HG03442 (cell line): ENCODE data around the gene HVCN1.
A peak's percentile ranks its signal among the peaks of the same experiment; 100 is the strongest.
"Not testable (repeated sequence)": the region's sequence is repeated elsewhere in the genome, so short reads cannot be mapped to it uniquely, and the experiment has no call there.

ENCODE experiments used
- ATAC-seq: cut with Tn5 transposase; IDR thresholded peaks from one replicate; pipeline ENCODE4 v1.9.1; 2021; ENCODE audit warnings: mild to moderate bottlenecking, moderate library complexity; ENCODE audit not compliant: unreplicated experiment

Gene HVCN1

GRCh38 chr12:110688446-110689280 lies at the start of gene HVCN1:
Gene HVCN1, minus strand, starts transcription at chr12:110689115. Its CDS starts 5,870 bp downstream, at chr12:110683245.
- peak; percentile 25 for ATAC-seq

DNA sequence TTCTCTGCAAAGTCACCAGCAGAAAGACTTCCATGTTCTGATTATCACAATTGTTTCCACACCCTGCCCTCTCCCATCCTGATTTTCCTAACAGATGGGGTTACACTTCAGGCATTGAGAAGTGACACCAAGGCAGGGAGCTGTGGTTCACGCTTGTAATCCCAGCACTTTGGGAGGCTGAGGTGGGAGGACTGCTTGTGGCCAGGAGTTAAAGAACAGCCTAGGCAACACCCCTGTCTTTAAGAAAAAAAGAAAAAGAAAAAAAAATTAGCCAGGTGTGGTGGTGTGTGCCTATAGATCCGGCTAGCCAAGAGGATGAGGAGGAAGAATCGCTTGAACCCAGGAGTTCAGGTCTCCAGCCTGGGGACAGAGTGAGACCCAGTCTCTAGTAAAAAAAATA lies 48.6 kb upstream of the HVCN1 start:
- ATAC-seq, result no peak

DNA sequence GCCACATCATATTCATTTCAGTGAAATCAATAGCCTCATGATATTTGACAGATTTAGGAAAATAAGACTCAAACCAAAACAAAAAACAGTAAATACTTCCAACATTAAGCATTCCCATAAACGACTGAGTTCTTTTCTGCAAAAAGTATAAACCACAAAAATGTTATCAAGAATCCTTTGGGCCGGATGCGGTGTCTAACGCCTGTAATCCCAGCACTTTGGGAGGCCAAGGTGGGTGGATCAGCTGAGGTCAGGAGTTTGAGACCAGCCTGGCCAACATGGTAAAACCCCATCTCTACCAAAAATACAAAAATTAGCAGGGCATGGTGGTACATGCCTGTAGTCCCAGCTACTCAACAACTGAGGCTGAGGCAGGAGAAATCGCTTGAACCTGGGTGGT lies 48.1 kb upstream of the HVCN1 start:
- ATAC-seq, result not testable (repeated sequence)

- ATAC-seq, result no peak
These were observed 45.0 kb upstream of the HVCN1 start for GRCh38 chr12:110733900-110734299.

DNA sequence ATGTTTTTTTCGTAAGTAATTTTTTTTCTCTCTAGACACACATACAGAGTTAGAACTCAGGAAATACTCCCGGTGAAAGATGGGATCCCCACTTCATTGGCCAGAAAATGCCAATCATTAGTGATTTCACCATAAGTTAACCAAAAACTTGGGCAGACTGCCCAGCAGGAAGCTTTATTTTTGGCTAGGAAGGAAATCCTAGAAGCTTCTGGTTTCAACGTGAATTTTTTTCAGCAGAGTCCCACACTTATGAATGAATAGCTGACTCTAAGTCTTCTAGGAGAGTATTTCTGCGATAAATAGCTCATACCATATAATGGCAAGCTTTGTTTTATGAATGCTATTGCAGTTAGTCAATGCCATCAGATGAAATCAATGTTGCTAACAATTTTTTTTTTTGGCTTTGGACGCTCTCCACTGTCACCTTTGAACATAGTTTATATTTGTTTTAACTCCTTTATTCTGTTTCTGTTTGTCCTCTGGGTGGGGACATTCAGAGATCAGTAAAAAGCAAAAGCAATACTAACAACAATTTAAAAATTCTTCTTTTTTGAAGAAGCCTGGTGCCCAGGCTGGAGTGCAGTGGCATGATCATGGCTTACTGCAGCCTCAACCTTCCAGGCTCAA lies 44.3 kb upstream of the HVCN1 start:
- no peak for ATAC-seq

- no peak for ATAC-seq
These were observed 43.7 kb upstream of the HVCN1 start for GRCh38 chr12:110732572-110732971.

DNA sequence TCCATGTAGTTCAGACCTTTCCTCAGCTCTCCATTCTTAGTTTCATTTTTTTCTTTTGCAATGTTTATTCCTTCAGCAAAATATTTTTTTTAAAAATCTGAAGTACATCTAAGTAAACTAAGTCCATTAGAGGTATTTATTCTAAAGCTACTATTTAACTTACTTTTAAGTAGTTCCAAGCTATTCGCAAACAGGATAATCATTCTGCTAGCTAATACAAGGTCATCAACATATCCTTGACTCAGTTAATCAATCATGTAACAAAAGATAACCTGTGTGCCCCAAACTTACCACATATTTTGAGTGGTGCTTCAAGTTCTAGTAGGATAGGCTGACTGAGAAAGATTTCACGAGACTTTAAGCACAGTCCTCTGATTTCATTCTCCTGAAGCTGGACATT lies 42.6 kb upstream of the HVCN1 start:
- no peak for ATAC-seq

- ATAC-seq, result no peak
These were observed 39.7 kb upstream of the HVCN1 start for GRCh38 chr12:110728628-110729027.

- no peak for ATAC-seq
These were observed 37.9 kb upstream of the HVCN1 start for GRCh38 chr12:110726708-110727369.

DNA sequence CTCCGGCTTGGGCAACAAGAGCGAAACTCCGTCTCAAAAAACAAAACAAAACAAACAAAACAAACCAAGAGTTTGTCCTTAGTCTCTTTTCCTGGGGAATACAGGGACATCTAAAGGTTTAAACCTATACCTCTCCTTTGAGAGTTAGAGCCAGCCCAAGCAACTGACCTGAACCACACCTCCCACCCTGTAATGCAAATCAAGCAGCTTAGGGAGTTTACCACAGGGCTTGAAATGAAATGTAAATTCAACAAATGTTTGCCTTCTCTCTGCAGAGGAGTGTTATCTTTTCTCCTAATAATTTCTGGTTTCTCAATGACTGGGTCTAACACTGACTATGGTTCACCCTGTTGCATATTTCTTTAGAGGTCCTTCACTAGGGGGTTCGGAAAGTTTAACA lies 37.1 kb upstream of the HVCN1 start:
- ATAC-seq, result no peak

- ATAC-seq, result no peak
These were observed 36.4 kb upstream of the HVCN1 start for GRCh38 chr12:110725267-110725666.

DNA sequence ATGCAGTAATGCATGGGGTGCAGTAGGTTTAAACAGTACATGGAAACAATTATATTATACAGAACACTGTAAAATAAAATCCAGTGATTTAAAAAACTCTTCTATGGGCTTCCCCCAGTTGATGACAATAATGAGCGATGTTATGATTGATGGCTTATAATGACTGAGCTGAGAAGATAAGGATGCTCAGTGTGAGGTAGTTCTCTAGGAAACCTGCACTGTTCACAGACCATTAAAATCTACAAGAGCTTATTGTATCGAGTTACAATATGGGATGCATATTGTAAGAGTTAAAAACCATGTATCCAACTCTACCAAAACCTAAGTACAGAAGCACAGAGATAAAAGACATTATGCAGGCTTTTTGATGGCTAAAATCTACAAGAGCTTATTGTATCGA lies 34.0 kb upstream of the HVCN1 start:
- ATAC-seq, result not testable (repeated sequence)

DNA sequence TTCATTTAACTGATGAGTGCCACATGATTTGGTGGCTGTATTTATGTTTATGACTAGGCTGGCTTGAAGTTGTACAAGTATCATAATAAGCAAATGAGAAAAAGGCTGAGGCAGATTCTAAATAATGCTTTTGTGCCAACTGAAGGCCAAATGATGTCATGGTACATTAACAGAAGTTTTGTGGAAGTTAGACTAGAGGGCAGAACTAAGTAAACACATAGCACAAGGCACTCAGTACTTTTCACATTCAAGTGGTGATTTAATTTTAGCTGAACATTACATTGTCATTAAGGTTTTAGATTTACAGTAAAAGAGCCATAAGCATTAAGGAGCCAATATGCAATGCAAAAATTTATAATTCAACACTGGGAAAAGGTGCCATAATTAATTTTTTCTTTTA lies 32.7 kb upstream of the HVCN1 start:
- ATAC-seq, result no peak

DNA sequence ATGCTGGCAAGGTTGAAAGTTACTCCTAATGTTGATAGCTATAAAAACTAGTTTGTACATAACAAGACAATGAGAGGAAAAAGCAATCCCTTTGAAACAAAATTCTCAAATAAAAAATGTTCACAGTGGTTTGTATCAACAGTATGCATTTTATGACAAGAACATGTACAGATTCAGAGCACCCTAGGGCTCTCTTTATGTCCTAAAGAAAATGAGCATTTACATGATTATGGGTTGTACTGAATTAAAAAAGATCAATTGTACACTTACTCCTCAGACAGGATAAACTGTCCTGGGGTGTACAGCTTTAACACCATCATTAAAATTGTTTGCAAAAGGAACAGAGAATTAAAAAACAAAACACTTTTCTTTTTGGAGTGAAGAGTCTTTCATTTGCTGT lies 31.6 kb upstream of the HVCN1 start:
- ATAC-seq, result no peak

- no peak for ATAC-seq
These were observed 29.4 kb upstream of the HVCN1 start for GRCh38 chr12:110718222-110718908.

DNA sequence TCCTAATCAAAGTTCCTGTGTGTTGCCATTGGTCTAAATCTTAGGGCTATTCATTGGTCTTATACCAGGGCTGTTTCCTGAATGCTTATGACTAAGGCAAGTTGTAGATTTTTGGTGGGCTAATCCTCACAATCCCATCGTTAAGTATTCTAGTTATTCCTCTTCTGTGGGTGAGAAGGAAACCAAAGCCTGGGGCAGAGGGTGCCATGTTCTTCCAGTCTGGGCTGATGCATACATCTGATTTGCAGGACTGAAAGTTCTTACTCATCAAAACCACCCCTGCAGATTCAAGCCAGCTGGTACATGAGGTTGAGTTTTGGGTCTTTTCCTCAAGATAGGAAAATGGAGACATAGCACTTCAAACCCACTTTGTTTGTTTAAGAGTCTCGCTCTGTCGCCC lies 28.1 kb upstream of the HVCN1 start:
- ATAC-seq, result no peak

- ATAC-seq, result no peak
These were observed 20.0 kb upstream of the HVCN1 start for GRCh38 chr12:110708917-110709316.

DNA sequence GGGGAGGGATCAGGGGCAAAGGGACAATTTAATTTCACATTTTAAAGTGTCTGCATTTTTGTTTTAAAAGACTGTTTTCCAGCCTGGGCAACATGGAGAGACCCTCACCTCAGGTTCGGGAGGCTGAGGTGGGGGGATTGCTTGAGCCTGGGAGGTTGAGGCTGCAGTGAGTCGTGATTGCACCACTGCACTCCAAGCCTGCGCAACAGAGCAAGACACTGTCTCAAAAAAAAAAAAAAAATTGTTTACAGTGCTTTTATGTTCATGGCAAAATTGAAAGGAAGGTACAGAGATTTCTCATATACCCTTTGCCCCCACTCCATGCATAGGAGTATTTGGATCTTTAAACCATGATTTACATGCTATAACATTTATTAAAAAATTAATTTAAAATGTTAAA lies 16.4 kb upstream of the HVCN1 start:
- ATAC-seq, result no peak

DNA sequence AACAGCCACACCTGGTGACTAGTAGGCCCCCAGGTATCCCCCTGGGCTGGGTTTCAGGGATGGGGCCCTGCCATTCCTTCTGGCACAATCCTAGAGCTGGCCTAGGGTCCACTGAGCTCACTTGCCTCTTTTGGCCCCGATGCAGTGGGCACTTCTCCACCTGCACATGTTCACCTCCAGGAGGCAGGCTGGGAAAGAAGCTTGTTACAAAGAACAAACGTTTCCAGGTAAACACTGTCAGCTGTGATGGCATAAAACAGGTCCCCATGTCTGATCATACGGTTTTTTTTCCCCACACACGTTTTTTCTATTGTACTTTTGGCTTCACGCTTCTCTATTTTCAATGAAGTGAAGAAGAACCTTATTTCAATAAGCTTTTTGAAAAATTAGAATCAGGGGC lies 15.8 kb upstream of the HVCN1 start:
- ATAC-seq, result no peak

GRCh38 chr12:110704231-110704630 lies 15.3 kb upstream of the HVCN1 start:
- no peak for ATAC-seq

- no peak for ATAC-seq
These were observed 13.2 kb upstream of the HVCN1 start for GRCh38 chr12:110702081-110702480.
